COLO668 (cell line): ENCODE data around the gene YIF1B.

Source experiments
- DNase-seq: peaks from one replicate; lab custom pipeline; 2025; ENCODE audit not compliant: unreplicated experiment; lab: John Stamatoyannopoulos, UW

YIF1B gene

GRCh38 chr19:38306236-38306635, 9.5 kb downstream of the YIF1B start:
- no peak for DNase-seq

GRCh38 chr19:38304866-38305429, 10.8 kb downstream of the YIF1B start:
- DNase-seq = peak; percentile 79

GRCh38 chr19:38304352-38304865, 11.3 kb downstream of the YIF1B start:
- DNase-seq = no peak

- no peak for DNase-seq
Measured at GRCh38 chr19:38303517-38304351, 12.0 kb downstream of the YIF1B start, which contains the start of gene C19orf33. C19orf33 (plus strand) TSS chr19:38304251; CDS start chr19:38304262, 11 bp downstream.

- DNase-seq = no peak
Measured at GRCh38 chr19:38298821-38299680, 16.7 kb downstream of the YIF1B start.

- DNase-seq = no peak
Measured at GRCh38 chr19:38294090-38294489, 21.7 kb downstream of the YIF1B start.

GRCh38 chr19:38293281-38293680, 22.5 kb downstream of the YIF1B start:
- no peak for DNase-seq

GRCh38 chr19:38291855-38292254, 23.9 kb downstream of the YIF1B start:
- no peak for DNase-seq

GRCh38 chr19:38290631-38291147, 25.1 kb downstream of the YIF1B start:
- no peak for DNase-seq

- no peak for DNase-seq
Measured at GRCh38 chr19:38289955-38290354, 25.8 kb downstream of the YIF1B start.

GRCh38 chr19:38288123-38288855, 27.5 kb downstream of the YIF1B start:
- no peak for DNase-seq

GRCh38 chr19:38287604-38288003, 28.1 kb downstream of the YIF1B start:
- DNase-seq = no peak

GRCh38 chr19:38285567-38285966, 30.2 kb downstream of the YIF1B start:
- DNase-seq = no peak

GRCh38 chr19:38284422-38284821, 31.3 kb downstream of the YIF1B start:
- no peak for DNase-seq

- no peak for DNase-seq
Measured at GRCh38 chr19:38283271-38283670, 32.5 kb downstream of the YIF1B start.

GRCh38 chr19:38281811-38282566, 33.8 kb downstream of the YIF1B start:
- DNase-seq = no peak

- no peak for DNase-seq
Measured at GRCh38 chr19:38280030-38280921, 35.5 kb downstream of the YIF1B start.

- no peak for DNase-seq
Measured at GRCh38 chr19:38278751-38279150, 37.0 kb downstream of the YIF1B start.
